ENCODE data around the gene ABHD16A. TPM values are rescaled to one million over a fixed set of nuclear protein-coding genes. Genes with fewer than 3 reads are reported as not detected.

Gene ABHD16A
- total RNA-seq, 1 donor from 2014 or later = 21.3 TPM

DNA sequence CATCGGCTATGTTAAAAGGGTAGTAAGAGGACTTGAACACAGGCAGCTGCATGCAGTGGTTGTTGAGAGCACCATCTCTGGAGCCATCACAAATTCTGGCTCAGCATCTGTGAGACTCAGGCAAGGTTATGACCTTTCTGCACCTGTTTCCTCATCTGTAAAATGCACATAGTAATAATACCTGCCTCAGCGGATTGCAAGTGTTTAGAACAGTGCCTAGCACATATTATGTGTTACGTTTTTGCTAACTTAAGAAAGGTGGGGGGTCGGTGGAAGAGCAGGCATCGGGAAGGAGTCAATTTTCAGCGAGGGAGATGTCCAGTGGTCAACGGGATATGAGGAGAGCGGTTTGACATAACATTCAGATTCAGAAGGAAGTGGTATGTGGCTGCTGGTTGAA lies 25.2 kb downstream of the ABHD16A start:
- no peak overlapping the region for H3K27ac Mint-ChIP-seq
- peaks cover 14% of the 10 kb centered on the region for H3K27me3 Mint-ChIP-seq (ENCODE audit: insufficient read depth, low read depth)
- Histone ChIP-seq H3K9ac (no peak overlapping the region), H3F3A (ENCODE audit: low read depth) (peaks cover 22% of the 10 kb centered on the region), H3K9me3 (ENCODE audit: low read depth) (no peaks in the 10 kb centered on the region), H3K4me1 (peaks cover 4% of the 10 kb centered on the region), H3K36me3 (no peaks in the 10 kb centered on the region), H2AFZ (replicated peaks) (no peak overlapping the region), H3K27ac (no peak overlapping the region), H3K4me2 (no peak overlapping the region), H3K27me3 (peaks cover 21% of the 10 kb centered on the region), H3K4me3 (no peak overlapping the region), H4K20me1 (ENCODE audit: low read depth) (no peaks in the 10 kb centered on the region), H3K79me2 (ENCODE audit: low read depth) (no peaks in the 10 kb centered on the region)
- TF ChIP-seq EZH2 (IDR thresholded peaks at IDR 0.05) = no peak
- TF ChIP-seq EZH2phosphoT487 (IDR thresholded peaks at IDR 0.05) = no peak
- H3K36me3 Mint-ChIP-seq = peaks cover 2% of the 10 kb centered on the region
- H3K4me3 Mint-ChIP-seq = no peak overlapping the region
- no peaks in the 10 kb centered on the region for H3K9me3 Mint-ChIP-seq
- H3K4me1 Mint-ChIP-seq = peaks cover 18% of the 10 kb centered on the region
- DNase-seq (ENCODE audit: low spot score) = no peak

DNA sequence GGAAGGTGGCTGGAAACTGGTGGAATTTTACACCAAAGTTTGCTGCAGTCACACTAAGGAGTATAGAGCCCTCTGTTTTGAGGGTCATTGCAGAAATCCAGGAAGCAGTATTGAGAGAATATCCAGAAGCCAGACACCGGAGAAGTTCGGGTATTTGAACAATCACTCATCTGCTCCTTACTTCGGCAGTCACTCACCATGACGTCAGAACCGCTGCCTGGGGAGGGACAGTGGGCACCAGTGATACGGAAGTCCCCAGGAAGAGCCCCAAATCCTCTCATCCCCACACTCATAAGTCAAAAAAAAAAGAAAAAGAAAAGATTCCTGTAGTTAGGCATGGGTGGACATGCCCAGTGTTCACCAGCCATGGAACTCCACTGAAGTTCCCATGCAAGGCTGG lies 26.2 kb downstream of the ABHD16A start:
- Mint-ChIP-seq H3K27ac (no peak overlapping the region), H3K4me1 (peaks cover 14% of the 10 kb centered on the region), H3K4me3 (no peak overlapping the region), H3K9me3 (no peaks in the 10 kb centered on the region), H3K36me3 (peaks cover 9% of the 10 kb centered on the region), H3K27me3 (ENCODE audit: insufficient read depth, low read depth) (peaks cover 12% of the 10 kb centered on the region)
- Histone ChIP-seq H3K4me3 (no peak overlapping the region), H3K4me1 (peaks cover 4% of the 10 kb centered on the region), H2AFZ (replicated peaks) (no peak overlapping the region), H4K20me1 (ENCODE audit: low read depth) (no peaks in the 10 kb centered on the region), H3K27me3 (peaks cover 12% of the 10 kb centered on the region), H3F3A (ENCODE audit: low read depth) (peaks cover 11% of the 10 kb centered on the region), H3K36me3 (no peaks in the 10 kb centered on the region), H3K27ac (no peak overlapping the region), H3K9me3 (ENCODE audit: low read depth) (no peaks in the 10 kb centered on the region), H3K4me2 (no peak overlapping the region), H3K9ac (no peak overlapping the region), H3K79me2 (ENCODE audit: low read depth) (no peaks in the 10 kb centered on the region)
- TF ChIP-seq EZH2phosphoT487 (IDR thresholded peaks at IDR 0.05) = no peak
- TF ChIP-seq EZH2 (IDR thresholded peaks at IDR 0.05) = no peak
- TF ChIP-seq, protein P1, sequence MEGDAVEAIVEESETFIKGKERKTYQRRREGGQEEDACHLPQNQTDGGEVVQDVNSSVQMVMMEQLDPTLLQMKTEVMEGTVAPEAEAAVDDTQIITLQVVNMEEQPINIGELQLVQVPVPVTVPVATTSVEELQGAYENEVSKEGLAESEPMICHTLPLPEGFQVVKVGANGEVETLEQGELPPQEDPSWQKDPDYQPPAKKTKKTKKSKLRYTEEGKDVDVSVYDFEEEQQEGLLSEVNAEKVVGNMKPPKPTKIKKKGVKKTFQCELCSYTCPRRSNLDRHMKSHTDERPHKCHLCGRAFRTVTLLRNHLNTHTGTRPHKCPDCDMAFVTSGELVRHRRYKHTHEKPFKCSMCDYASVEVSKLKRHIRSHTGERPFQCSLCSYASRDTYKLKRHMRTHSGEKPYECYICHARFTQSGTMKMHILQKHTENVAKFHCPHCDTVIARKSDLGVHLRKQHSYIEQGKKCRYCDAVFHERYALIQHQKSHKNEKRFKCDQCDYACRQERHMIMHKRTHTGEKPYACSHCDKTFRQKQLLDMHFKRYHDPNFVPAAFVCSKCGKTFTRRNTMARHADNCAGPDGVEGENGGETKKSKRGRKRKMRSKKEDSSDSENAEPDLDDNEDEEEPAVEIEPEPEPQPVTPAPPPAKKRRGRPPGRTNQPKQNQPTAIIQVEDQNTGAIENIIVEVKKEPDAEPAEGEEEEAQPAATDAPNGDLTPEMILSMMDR (IDR thresholded peaks at IDR 0.05) = no peak
- DNase-seq (ENCODE audit: low spot score) = no peak

DNA sequence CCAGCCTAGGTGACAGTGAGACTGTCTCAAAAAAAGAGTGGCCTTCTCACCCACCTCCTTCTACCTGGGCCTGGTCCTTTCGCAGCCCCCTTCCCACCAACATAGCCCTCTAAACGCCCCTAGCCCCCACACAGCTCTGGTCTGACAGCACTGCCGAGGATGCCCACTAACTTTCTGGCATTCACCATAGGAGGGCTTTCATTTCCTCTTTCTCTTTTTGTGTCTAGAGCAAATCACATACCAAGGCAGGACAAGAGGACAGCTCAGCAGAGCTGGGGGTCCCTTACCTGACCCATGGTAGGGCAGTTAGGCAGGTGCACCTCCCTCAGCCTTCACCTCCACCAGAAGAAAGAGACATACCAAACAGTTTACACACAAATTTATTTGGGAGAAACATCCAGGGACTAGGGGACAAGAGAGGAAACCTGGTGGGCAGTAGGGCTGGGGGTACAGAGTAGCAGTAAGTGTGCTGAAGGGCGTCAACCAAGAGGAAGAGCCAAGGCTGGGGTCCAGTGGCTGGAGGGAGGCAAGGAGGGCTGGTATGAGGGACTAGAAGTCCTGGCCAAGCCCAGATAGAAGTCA lies 26.7 kb downstream of the ABHD16A start:
- Mint-ChIP-seq H3K27ac (no peak overlapping the region), H3K9me3 (no peaks in the 10 kb centered on the region), H3K36me3 (peaks cover 7% of the 10 kb centered on the region), H3K4me3 (no peak overlapping the region), H3K27me3 (ENCODE audit: insufficient read depth, low read depth) (peaks cover 8% of the 10 kb centered on the region), H3K4me1 (peaks cover 9% of the 10 kb centered on the region)
- Histone ChIP-seq H3K27me3 (peaks cover 7% of the 10 kb centered on the region), H3K79me2 (ENCODE audit: low read depth) (no peaks in the 10 kb centered on the region), H3K4me2 (no peak overlapping the region), H3K9me3 (ENCODE audit: low read depth) (no peaks in the 10 kb centered on the region), H3K4me3 (no peak overlapping the region), H4K20me1 (ENCODE audit: low read depth) (no peaks in the 10 kb centered on the region), H3K9ac (no peak overlapping the region), H2AFZ (replicated peaks) (no peak overlapping the region), H3K4me1 (peaks cover under 1% of the 10 kb centered on the region), H3K27ac (no peak overlapping the region), H3F3A (ENCODE audit: low read depth) (peaks cover 6% of the 10 kb centered on the region), H3K36me3 (no peaks in the 10 kb centered on the region)
- TF ChIP-seq, protein P1 (IDR thresholded peaks at IDR 0.05) = no peak
- no peak for TF ChIP-seq EZH2 (IDR thresholded peaks at IDR 0.05)
- no peak for TF ChIP-seq EZH2phosphoT487 (IDR thresholded peaks at IDR 0.05)
- DNase-seq (ENCODE audit: low spot score) = no peak

DNA sequence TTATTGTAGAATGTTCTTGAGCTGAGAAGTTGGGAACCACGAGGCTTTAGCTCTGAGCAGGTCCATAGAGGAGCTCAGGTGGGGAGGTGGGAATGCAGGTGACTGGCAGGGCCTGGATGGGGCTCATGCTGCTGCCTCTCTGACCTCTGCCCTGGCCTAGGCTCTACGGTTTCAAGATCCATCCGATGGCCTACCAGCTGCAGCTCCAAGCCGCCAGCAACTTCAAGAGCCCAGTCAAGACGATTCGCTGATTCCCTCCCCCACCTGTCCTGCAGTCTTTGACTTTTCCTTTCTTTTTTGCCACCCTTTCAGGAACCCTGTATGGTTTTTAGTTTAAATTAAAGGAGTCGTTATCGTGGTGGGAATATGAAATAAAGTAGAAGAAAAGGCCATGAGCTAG lies 33.4 kb downstream of the ABHD16A start, which contains the start of gene LY6G5B:
TSS of gene LY6G5B (plus strand) at position 301 of the 400 bp plus-strand sequence. CDS start 975 bp downstream, outside the sequence.
- Mint-ChIP-seq H3K27me3 (ENCODE audit: insufficient read depth, low read depth) (peaks cover under 1% of the 10 kb centered on the region), H3K4me1 (peaks cover 10% of the 10 kb centered on the region), H3K9me3 (no peaks in the 10 kb centered on the region), H3K27ac (no peak within 1 kb of the TSS), H3K4me3 (no peak within 1 kb of the TSS), H3K36me3 (peaks cover 23% of the 10 kb centered on the region)
- H3K9ac ChIP-seq = no peak within 1 kb of the TSS
- peaks cover 10% of the 10 kb centered on the region for H3F3A ChIP-seq (ENCODE audit: low read depth)
- no peaks in the 10 kb centered on the region for H3K27me3 ChIP-seq
- no peak for DNase-seq (ENCODE audit: low spot score)
- H2AFZ ChIP-seq (replicated peaks) = no peak within 1 kb of the TSS
- TF ChIP-seq, protein P1 (IDR thresholded peaks at IDR 0.05) = no peak
- TF ChIP-seq EZH2phosphoT487 (IDR thresholded peaks at IDR 0.05) (no peak), EZH2 (IDR thresholded peaks at IDR 0.05) (no peak)
- no peaks in the 10 kb centered on the region for H3K9me3 ChIP-seq (ENCODE audit: low read depth)
- H4K20me1 ChIP-seq (ENCODE audit: low read depth) = no peaks in the 10 kb centered on the region
- H3K4me1 ChIP-seq = no peaks in the 10 kb centered on the region
- no peak within 1 kb of the TSS for H3K4me2 ChIP-seq
- no peaks in the 10 kb centered on the region for H3K36me3 ChIP-seq
- peaks cover 33% of the 10 kb centered on the region for H3K79me2 ChIP-seq (ENCODE audit: low read depth)
- H3K4me3 ChIP-seq = no peak within 1 kb of the TSS
- H3K27ac ChIP-seq = no peak within 1 kb of the TSS

All from neural progenitor cell (in vitro differentiated cells).